Measurements from ENCODE around the gene CBLN2.

DNA sequence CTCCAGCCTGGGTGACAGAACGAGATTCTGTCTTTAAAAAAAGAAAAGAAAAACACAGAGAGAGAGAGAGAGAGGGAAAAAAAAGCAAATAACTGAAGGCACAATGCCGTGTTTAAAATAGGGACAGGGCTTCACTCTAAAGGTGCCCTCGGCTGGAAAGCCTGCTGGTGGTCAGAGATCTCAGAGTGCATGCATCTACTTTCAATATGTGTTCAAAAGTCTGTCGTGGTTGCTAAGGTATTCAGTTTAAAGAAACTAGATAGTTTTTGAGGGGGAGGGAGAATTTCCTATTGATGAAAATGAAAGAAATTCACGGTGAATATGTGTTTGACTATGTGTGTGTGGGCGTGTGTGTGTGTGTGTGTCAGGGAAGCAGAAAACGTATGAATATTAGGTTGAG, 11.0 kb upstream of the CBLN2 start:
- TF ChIP-seq, protein P1, sequence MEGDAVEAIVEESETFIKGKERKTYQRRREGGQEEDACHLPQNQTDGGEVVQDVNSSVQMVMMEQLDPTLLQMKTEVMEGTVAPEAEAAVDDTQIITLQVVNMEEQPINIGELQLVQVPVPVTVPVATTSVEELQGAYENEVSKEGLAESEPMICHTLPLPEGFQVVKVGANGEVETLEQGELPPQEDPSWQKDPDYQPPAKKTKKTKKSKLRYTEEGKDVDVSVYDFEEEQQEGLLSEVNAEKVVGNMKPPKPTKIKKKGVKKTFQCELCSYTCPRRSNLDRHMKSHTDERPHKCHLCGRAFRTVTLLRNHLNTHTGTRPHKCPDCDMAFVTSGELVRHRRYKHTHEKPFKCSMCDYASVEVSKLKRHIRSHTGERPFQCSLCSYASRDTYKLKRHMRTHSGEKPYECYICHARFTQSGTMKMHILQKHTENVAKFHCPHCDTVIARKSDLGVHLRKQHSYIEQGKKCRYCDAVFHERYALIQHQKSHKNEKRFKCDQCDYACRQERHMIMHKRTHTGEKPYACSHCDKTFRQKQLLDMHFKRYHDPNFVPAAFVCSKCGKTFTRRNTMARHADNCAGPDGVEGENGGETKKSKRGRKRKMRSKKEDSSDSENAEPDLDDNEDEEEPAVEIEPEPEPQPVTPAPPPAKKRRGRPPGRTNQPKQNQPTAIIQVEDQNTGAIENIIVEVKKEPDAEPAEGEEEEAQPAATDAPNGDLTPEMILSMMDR (conservative IDR thresholded peaks at IDR 0.05; ENCODE audit: low read depth in 2 of 2) = no peak
- TF ChIP-seq, protein P2, sequence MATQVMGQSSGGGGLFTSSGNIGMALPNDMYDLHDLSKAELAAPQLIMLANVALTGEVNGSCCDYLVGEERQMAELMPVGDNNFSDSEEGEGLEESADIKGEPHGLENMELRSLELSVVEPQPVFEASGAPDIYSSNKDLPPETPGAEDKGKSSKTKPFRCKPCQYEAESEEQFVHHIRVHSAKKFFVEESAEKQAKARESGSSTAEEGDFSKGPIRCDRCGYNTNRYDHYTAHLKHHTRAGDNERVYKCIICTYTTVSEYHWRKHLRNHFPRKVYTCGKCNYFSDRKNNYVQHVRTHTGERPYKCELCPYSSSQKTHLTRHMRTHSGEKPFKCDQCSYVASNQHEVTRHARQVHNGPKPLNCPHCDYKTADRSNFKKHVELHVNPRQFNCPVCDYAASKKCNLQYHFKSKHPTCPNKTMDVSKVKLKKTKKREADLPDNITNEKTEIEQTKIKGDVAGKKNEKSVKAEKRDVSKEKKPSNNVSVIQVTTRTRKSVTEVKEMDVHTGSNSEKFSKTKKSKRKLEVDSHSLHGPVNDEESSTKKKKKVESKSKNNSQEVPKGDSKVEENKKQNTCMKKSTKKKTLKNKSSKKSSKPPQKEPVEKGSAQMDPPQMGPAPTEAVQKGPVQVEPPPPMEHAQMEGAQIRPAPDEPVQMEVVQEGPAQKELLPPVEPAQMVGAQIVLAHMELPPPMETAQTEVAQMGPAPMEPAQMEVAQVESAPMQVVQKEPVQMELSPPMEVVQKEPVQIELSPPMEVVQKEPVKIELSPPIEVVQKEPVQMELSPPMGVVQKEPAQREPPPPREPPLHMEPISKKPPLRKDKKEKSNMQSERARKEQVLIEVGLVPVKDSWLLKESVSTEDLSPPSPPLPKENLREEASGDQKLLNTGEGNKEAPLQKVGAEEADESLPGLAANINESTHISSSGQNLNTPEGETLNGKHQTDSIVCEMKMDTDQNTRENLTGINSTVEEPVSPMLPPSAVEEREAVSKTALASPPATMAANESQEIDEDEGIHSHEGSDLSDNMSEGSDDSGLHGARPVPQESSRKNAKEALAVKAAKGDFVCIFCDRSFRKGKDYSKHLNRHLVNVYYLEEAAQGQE (IDR thresholded peaks at IDR 0.05; ENCODE audit: unreplicated experiment) = no peak
- TF ChIP-seq EZH2phosphoT487 (IDR thresholded peaks at IDR 0.05; ENCODE audit: unreplicated experiment) (no peak), POLR2AphosphoS5 (IDR thresholded peaks at IDR 0.05; ENCODE audit: low read depth) (no peak)

All from GM23338 (cell line).